Neural cell (in vitro differentiated cells): ENCODE measurements around the gene CCT3.
"Not testable (repeated sequence)": the region's sequence is repeated elsewhere in the genome, so short reads cannot be mapped to it uniquely, and the experiment has no call there.

Experiments used
- CTCF ChIP-seq: fragments of 450-650 bp; IDR thresholded peaks from 2 replicates; pipeline ENCODE4 v1.5.1; 2014; ENCODE audit warnings: antibody characterized with exemption, mild to moderate bottlenecking, moderate library complexity; ENCODE audit not compliant: poor library complexity, severe bottlenecking
- EZH2 ChIP-seq: fragments of 200-600, 300-800 bp; shearing (Covaris generic), sonication (generic); IDR thresholded peaks from 2 replicates; pipeline ENCODE4 v1.6.1; 2014; ENCODE audit warnings: antibody characterized with exemption, low read length, borderline replicate concordance, mild to moderate bottlenecking; ENCODE audit not compliant: insufficient read depth, poor library complexity, severe bottlenecking
- MXI1 ChIP-seq: fragments of 450-650 bp; conservative IDR thresholded peaks from 2 replicates; pipeline ENCODE4 v1.6.1; 2014; ENCODE audit warnings: antibody characterized with exemption, mild to moderate bottlenecking; ENCODE audit not compliant: poor library complexity, severe bottlenecking
- POLR2AphosphoS5 ChIP-seq: IDR thresholded peaks from 2 replicates; pipeline ENCODE4 v1.6.1; 2012
- REST ChIP-seq: IDR thresholded peaks from 2 replicates; pipeline ENCODE4 v1.6.1; 2012; ENCODE audit warnings: borderline replicate concordance
- SMC3 ChIP-seq: fragments of 450-650 bp; conservative IDR thresholded peaks from 2 replicates; pipeline ENCODE4 v1.6.1; 2014; ENCODE audit warnings: antibody characterized with exemption, mild to moderate bottlenecking, moderate library complexity; ENCODE audit not compliant: poor library complexity

GRCh38 chr1:156369685-156370286, 31.7 kb upstream of the CCT3 start:
- not testable (repeated sequence) for TF ChIP-seq CTCF, REST, POLR2AphosphoS5, EZH2, MXI1, SMC3
